GM23338 (cell line): ENCODE data around the gene FAM53A. TPM values are rescaled to one million over a fixed set of nuclear protein-coding genes. Genes with fewer than 3 reads are reported as not detected.

Experiments
- ATAC-seq: fragments of 200-7000 bp; cut with Tn5 transposase; 3 replicates; pipeline ENCODE4 v1.9.1; 2020
- DNase-seq: peaks from one replicate; pipeline ENCODE4 v3.0.0-alpha.2; 2015; ENCODE audit warnings: low spot score
- H2AFZ ChIP-seq: fragments of 200-600 bp; sonication (generic); 2 replicates; pipeline ENCODE4 v1.8.0; 2016; ENCODE audit warnings: antibody characterized with exemption, mild to moderate bottlenecking, moderate library complexity
- H3F3A ChIP-seq: fragments of 200-600 bp; sonication (generic); replicated peaks from 2 replicates; pipeline ENCODE4 v1.8.0; 2017; ENCODE audit warnings: antibody characterized with exemption, mixed run types, low read depth
- H3K27ac ChIP-seq: fragments of 200-600 bp; sonication (generic); 2 replicates; pipeline ENCODE4 v1.6.1; 2016; ENCODE audit warnings: low read depth
- H3K27me3 ChIP-seq: fragments of 200-600 bp; sonication (generic); 2 replicates; pipeline ENCODE4 v1.8.0; 2016; ENCODE audit warnings: mild to moderate bottlenecking, mixed run types, moderate library complexity; ENCODE audit not compliant: insufficient read depth
- H3K36me3 ChIP-seq: fragments of 200-600 bp; sonication (generic); 2 replicates; pipeline ENCODE4 v1.8.0; 2016; ENCODE audit warnings: mild to moderate bottlenecking; ENCODE audit not compliant: insufficient read depth
- H3K4me1 ChIP-seq: fragments of 200-600 bp; sonication (generic); 2 replicates; pipeline ENCODE4 v1.8.0; 2016; ENCODE audit warnings: mild to moderate bottlenecking, moderate library complexity; ENCODE audit not compliant: insufficient read depth
- H3K4me2 ChIP-seq: fragments of 200-600 bp; sonication (generic); 2 replicates; pipeline ENCODE4 v1.7.1; 2017; ENCODE audit warnings: mixed run types
- H3K4me3 ChIP-seq: fragments of 200-600 bp; sonication (generic); 2 replicates; pipeline ENCODE4 v1.6.1; 2016; ENCODE audit warnings: mixed run types
- H3K79me2 ChIP-seq: fragments of 200-600 bp; sonication (generic); replicated peaks from 2 replicates; pipeline ENCODE4 v1.8.0; 2017; ENCODE audit warnings: mild to moderate bottlenecking; ENCODE audit not compliant: insufficient read depth
- H3K9me2 ChIP-seq: fragments of 200-600 bp; sonication (generic); 2 replicates; pipeline ENCODE4 v1.8.0; 2017; ENCODE audit not compliant: insufficient read depth
- H4K20me1 ChIP-seq: fragments of 200-600 bp; sonication (generic); replicated peaks from 2 replicates; pipeline ENCODE4 v1.8.0; 2017; ENCODE audit warnings: mild to moderate bottlenecking; ENCODE audit not compliant: insufficient read depth
- H3K27ac Mint-ChIP-seq: 2 replicates; pipeline ENCODE4 v1.8.0; 2020; ENCODE audit warnings: inconsistent platforms, mild to moderate bottlenecking, moderate library complexity, mixed read lengths
- H3K27me3 Mint-ChIP-seq: 3 replicates; pipeline ENCODE4 v1.8.0; 2022; ENCODE audit warnings: low read depth, mild to moderate bottlenecking, moderate library complexity, mixed read lengths, inconsistent platforms; ENCODE audit not compliant: insufficient read depth, poor library complexity
- H3K36me3 Mint-ChIP-seq: 3 replicates; pipeline ENCODE4 v1.8.0; 2021; ENCODE audit warnings: low read depth, mild to moderate bottlenecking, inconsistent platforms, moderate library complexity, mixed read lengths
- H3K4me1 Mint-ChIP-seq: 3 replicates; pipeline ENCODE4 v1.8.0; 2020; ENCODE audit warnings: mild to moderate bottlenecking, inconsistent platforms, mixed read lengths
- H3K4me3 Mint-ChIP-seq: 3 replicates; pipeline ENCODE4 v1.8.0; 2021; ENCODE audit warnings: moderate library complexity, mild to moderate bottlenecking, inconsistent platforms, mixed read lengths
- H3K9me3 Mint-ChIP-seq: 3 replicates; pipeline ENCODE4 v1.8.0; 2020; ENCODE audit warnings: moderate library complexity, mild to moderate bottlenecking, inconsistent platforms, mixed read lengths
- CREB1 ChIP-seq: fragments of 250-450 bp; sonication (Bioruptor Pico); IDR thresholded peaks from 2 replicates; pipeline ENCODE4 v1.5.0; 2020; ENCODE audit warnings: low read depth, mild to moderate bottlenecking, moderate library complexity
- EZH2 ChIP-seq: fragments of 200-600 bp; sonication (generic); IDR thresholded peaks from one replicate; pipeline ENCODE4 v1.8.0; 2017; ENCODE audit warnings: antibody characterized with exemption, mild to moderate bottlenecking, low read depth; ENCODE audit not compliant: unreplicated experiment
- EZH2phosphoT487 ChIP-seq: fragments of 200-600 bp; sonication (generic); IDR thresholded peaks from one replicate; pipeline ENCODE4 v1.8.1; 2018; ENCODE audit warnings: antibody characterized with exemption; ENCODE audit not compliant: unreplicated experiment
- NANOG ChIP-seq: IDR thresholded peaks from 2 replicates; pipeline ENCODE4 v1.6.1; 2016; ENCODE audit warnings: antibody characterized with exemption, borderline replicate concordance
- STAT1 ChIP-seq: IDR thresholded peaks from one replicate; pipeline ENCODE4 v1.6.1; 2016; ENCODE audit warnings: antibody characterized with exemption; ENCODE audit not compliant: unreplicated experiment
- ZNF331 ChIP-seq: fragments of 250-450 bp; sonication (Bioruptor Pico); IDR thresholded peaks from 2 replicates; pipeline ENCODE4 v1.5.0; 2020; ENCODE audit warnings: low read depth, mild to moderate bottlenecking, moderate library complexity
- polyA plus RNA-seq: library from polyadenylated mRNA; unstranded; fragments of >200 nt; fragmentation: Nextera tagmentation; extraction: Ambion mirVana; gene quantifications from 2 replicates; pipeline ENCODE4 v1.2.1, GENCODE V29; 2016
- total RNA-seq: library from RNA; depleted of rRNA; stranded (reverse); fragments of >200 nt; shearing (Covaris generic); gene quantifications from 2 replicates; pipeline ENCODE4 v1.2.3, GENCODE V29; 2014
- TF ChIP-seq, protein P1 (sequence below): IDR thresholded peaks from one replicate; pipeline ENCODE4 v1.6.1; 2018; ENCODE audit warnings: antibody characterized with exemption; ENCODE audit not compliant: unreplicated experiment
- TF ChIP-seq, protein P2 (sequence below): fragments of 250-450 bp; sonication (Bioruptor Pico); IDR thresholded peaks from 2 replicates; pipeline ENCODE4 v1.5.0; 2020; ENCODE audit warnings: mild to moderate bottlenecking, moderate library complexity
- TF ChIP-seq, protein P3 (sequence below): IDR thresholded peaks from 2 replicates; pipeline ENCODE4 v1.6.1; 2016; ENCODE audit warnings: antibody characterized with exemption

Gene FAM53A
- total and polyA plus RNA-seq, 2 experiments from 2014 or later = 1.1 to 3.1 TPM

DNA sequence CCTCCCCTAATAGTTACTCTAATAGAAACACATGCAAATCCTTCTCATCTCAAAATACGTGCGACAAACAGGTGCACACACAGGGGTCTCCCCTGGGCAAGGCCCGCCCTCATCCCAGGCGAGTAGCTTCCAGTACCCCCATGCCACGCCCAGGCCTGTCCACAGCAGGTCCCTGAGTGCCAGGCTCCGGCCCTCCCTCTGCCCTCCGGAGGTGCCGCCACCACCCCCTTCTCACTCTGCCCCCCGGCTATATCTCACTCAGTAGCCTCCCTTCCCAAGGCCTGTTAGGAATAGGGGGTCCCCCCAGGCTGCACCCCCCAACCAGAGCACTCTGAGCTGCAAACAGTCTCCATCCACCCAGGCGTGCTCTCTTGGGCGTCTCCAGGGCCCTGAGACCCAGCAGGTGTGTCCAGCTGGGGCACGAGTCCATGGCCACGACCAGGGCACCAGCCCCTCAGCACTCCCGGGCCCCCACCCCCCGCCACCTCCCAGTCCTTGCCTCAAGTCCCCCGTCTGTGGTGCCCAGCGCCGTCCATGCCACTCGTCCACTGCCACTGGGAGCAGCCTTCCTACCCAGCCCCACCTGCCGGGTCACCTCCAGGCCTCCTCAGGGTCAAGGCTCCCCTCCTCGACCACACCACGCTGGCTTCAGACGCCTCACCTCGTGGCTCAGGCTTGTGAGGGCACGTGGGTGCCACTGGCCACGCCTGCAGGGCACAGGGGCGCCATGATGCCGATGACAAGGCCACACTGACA is 41.7 kb downstream of the FAM53A start (continued):
- TF ChIP-seq, protein P1, sequence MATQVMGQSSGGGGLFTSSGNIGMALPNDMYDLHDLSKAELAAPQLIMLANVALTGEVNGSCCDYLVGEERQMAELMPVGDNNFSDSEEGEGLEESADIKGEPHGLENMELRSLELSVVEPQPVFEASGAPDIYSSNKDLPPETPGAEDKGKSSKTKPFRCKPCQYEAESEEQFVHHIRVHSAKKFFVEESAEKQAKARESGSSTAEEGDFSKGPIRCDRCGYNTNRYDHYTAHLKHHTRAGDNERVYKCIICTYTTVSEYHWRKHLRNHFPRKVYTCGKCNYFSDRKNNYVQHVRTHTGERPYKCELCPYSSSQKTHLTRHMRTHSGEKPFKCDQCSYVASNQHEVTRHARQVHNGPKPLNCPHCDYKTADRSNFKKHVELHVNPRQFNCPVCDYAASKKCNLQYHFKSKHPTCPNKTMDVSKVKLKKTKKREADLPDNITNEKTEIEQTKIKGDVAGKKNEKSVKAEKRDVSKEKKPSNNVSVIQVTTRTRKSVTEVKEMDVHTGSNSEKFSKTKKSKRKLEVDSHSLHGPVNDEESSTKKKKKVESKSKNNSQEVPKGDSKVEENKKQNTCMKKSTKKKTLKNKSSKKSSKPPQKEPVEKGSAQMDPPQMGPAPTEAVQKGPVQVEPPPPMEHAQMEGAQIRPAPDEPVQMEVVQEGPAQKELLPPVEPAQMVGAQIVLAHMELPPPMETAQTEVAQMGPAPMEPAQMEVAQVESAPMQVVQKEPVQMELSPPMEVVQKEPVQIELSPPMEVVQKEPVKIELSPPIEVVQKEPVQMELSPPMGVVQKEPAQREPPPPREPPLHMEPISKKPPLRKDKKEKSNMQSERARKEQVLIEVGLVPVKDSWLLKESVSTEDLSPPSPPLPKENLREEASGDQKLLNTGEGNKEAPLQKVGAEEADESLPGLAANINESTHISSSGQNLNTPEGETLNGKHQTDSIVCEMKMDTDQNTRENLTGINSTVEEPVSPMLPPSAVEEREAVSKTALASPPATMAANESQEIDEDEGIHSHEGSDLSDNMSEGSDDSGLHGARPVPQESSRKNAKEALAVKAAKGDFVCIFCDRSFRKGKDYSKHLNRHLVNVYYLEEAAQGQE = no peak
- TF ChIP-seq NANOG = no peak
- no peak for TF ChIP-seq EZH2phosphoT487
- TF ChIP-seq ZNF331 (CRISPR knock-in tag) = no peak

DNA sequence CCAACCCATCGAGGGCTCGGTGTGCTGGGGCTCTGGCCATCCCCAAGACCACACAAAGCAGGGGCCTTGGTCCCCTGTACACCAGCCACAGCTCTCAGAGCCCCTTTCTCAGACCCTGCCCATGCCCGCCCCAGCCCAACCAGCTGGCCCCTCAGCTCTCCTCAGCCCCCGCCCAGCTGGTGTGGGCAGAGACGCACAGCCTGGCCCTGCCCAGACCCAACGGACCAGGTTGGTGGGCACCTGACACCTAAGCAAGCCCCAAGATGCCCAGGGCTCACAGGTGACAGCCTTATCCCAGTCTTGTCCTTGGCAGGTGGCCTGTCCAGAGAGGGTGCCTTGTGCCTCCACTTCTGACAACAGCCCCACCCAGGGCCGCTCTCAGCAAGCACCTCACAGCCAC is 42.4 kb downstream of the FAM53A start:
- peaks cover 8% of the 10 kb centered on the region for H3K4me1 Mint-ChIP-seq
- H3K4me3 ChIP-seq = no peak overlapping the region
- no peak overlapping the region for H3K27ac ChIP-seq
- no peak overlapping the region for H3K4me2 ChIP-seq
- H3K9me3 Mint-ChIP-seq = no peaks in the 10 kb centered on the region
- H3K4me3 Mint-ChIP-seq = no peak overlapping the region
- no peaks in the 10 kb centered on the region for H4K20me1 ChIP-seq
- DNase-seq = no peak
- no peak overlapping the region for H3K27ac Mint-ChIP-seq
- no peaks in the 10 kb centered on the region for H3K9me2 ChIP-seq
- no peaks in the 10 kb centered on the region for H3K36me3 Mint-ChIP-seq
- ATAC-seq = no peak
- no peaks in the 10 kb centered on the region for H3K36me3 ChIP-seq
- no peaks in the 10 kb centered on the region for H3K27me3 ChIP-seq
- no peaks in the 10 kb centered on the region for H3F3A ChIP-seq
- H3K79me2 ChIP-seq = no peaks in the 10 kb centered on the region
- peaks cover 5% of the 10 kb centered on the region for H3K27me3 Mint-ChIP-seq
- H2AFZ ChIP-seq = no peak overlapping the region
- H3K4me1 ChIP-seq = no peaks in the 10 kb centered on the region
- TF ChIP-seq, protein P2, sequence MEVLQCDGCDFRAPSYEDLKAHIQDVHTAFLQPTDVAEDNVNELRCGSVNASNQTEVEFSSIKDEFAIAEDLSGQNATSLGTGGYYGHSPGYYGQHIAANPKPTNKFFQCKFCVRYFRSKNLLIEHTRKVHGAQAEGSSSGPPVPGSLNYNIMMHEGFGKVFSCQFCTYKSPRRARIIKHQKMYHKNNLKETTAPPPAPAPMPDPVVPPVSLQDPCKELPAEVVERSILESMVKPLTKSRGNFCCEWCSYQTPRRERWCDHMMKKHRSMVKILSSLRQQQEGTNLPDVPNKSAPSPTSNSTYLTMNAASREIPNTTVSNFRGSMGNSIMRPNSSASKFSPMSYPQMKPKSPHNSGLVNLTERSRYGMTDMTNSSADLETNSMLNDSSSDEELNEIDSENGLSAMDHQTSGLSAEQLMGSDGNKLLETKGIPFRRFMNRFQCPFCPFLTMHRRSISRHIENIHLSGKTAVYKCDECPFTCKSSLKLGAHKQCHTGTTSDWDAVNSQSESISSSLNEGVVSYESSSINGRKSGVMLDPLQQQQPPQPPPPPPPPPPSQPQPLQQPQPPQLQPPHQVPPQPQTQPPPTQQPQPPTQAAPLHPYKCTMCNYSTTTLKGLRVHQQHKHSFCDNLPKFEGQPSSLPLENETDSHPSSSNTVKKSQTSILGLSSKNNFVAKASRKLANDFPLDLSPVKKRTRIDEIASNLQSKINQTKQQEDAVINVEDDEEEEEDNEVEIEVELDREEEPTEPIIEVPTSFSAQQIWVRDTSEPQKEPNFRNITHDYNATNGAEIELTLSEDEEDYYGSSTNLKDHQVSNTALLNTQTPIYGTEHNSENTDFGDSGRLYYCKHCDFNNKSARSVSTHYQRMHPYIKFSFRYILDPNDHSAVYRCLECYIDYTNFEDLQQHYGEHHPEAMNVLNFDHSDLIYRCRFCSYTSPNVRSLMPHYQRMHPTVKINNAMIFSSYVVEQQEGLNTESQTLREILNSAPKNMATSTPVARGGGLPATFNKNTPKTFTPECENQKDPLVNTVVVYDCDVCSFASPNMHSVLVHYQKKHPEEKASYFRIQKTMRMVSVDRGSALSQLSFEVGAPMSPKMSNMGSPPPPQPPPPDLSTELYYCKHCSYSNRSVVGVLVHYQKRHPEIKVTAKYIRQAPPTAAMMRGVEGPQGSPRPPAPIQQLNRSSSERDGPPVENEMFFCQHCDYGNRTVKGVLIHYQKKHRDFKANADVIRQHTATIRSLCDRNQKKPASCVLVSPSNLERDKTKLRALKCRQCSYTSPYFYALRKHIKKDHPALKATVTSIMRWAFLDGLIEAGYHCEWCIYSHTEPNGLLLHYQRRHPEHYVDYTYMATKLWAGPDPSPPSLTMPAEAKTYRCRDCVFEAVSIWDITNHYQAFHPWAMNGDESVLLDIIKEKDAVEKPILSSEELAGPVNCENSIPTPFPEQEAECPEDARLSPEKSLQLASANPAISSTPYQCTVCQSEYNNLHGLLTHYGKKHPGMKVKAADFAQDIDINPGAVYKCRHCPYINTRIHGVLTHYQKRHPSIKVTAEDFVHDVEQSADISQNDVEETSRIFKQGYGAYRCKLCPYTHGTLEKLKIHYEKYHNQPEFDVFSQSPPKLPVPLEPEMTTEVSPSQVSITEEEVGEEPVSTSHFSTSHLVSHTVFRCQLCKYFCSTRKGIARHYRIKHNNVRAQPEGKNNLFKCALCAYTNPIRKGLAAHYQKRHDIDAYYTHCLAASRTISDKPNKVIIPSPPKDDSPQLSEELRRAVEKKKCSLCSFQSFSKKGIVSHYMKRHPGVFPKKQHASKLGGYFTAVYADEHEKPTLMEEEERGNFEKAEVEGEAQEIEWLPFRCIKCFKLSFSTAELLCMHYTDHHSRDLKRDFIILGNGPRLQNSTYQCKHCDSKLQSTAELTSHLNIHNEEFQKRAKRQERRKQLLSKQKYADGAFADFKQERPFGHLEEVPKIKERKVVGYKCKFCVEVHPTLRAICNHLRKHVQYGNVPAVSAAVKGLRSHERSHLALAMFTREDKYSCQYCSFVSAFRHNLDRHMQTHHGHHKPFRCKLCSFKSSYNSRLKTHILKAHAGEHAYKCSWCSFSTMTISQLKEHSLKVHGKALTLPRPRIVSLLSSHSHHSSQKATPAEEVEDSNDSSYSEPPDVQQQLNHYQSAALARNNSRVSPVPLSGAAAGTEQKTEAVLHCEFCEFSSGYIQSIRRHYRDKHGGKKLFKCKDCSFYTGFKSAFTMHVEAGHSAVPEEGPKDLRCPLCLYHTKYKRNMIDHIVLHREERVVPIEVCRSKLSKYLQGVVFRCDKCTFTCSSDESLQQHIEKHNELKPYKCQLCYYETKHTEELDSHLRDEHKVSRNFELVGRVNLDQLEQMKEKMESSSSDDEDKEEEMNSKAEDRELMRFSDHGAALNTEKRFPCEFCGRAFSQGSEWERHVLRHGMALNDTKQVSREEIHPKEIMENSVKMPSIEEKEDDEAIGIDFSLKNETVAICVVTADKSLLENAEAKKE (CRISPR knock-in tag) = no peak
- TF ChIP-seq NANOG = no peak
- TF ChIP-seq, protein P1 = no peak
- no peak for TF ChIP-seq EZH2
- TF ChIP-seq, protein P3, sequence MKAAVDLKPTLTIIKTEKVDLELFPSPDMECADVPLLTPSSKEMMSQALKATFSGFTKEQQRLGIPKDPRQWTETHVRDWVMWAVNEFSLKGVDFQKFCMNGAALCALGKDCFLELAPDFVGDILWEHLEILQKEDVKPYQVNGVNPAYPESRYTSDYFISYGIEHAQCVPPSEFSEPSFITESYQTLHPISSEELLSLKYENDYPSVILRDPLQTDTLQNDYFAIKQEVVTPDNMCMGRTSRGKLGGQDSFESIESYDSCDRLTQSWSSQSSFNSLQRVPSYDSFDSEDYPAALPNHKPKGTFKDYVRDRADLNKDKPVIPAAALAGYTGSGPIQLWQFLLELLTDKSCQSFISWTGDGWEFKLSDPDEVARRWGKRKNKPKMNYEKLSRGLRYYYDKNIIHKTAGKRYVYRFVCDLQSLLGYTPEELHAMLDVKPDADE = no peak
- TF ChIP-seq STAT1 = no peak
- TF ChIP-seq CREB1 (CRISPR knock-in tag) = no peak
- TF ChIP-seq EZH2phosphoT487 = no peak
